ENCODE data around the gene MRPL18. TPM values are rescaled to one million over a fixed set of nuclear protein-coding genes. Genes with fewer than 3 reads are reported as not detected.
"Not testable (repeated sequence)": the region's sequence is repeated elsewhere in the genome, so short reads cannot be mapped to it uniquely, and the experiment has no call there.

MRPL18 gene
- total RNA-seq: 28.8 TPM

GRCh38 chr6:159790149-159790955 lies at the start of gene MRPL18:
MRPL18 (plus strand) TSS chr6:159790467; CDS start chr6:159790588, 121 bp downstream.
- ATAC-seq: peak; percentile 84
- peak; percentile 93 for DNase-seq (ENCODE audit: low spot score)

GRCh38 chr6:159742165-159742564 lies 48.1 kb upstream of the MRPL18 start:
- no peak for ATAC-seq
- DNase-seq (ENCODE audit: low spot score): no peak

DNA sequence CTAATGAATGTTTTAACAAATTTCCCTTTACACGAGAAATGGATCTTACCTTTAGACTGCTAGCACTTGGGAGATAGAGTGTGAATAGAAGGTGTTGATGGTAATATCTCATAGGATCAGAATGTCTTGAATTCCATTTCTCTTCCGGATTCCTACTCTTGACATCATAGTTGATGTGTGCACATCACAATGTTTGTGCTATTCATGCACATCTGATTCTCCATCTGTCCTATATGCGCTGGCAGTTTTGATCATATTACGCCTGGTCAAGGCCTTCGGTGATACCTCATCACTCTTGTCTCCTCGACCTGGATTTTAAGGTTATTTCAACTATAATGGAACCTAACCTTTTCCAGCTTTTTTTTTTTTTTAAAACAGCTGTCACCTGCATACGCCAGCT lies 45.2 kb upstream of the MRPL18 start:
- no peak for ATAC-seq
- no peak for DNase-seq (ENCODE audit: low spot score)

GRCh38 chr6:159746759-159747158 lies 43.5 kb upstream of the MRPL18 start:
- DNase-seq (ENCODE audit: low spot score) (no peak), ATAC-seq (no peak)

- not testable (repeated sequence) for DNase-seq (ENCODE audit: low spot score)
- ATAC-seq: peak; percentile 42
Measured at GRCh38 chr6:159748127-159748526, 42.1 kb upstream of the MRPL18 start.

DNA sequence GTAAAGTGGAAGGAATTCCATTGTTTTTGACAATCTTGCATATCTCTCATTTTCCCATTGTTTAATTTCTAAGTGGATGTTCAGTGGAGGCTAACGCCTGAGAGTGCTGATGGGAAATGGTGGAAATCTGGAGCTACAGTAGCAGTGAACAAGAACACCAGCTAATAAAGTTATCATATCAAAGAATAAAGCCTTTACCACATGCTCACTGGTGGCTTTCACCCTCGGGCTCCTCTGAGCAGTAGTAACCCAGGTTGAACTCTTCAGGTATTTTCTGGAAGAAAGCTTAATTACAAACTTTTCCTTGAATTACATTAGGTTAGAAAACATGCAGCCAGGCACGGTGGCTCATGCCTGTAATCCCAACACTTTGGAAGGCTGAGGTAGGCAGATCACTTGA lies 38.8 kb upstream of the MRPL18 start:
- no peak for ATAC-seq
- DNase-seq (ENCODE audit: low spot score): no peak

GRCh38 chr6:159753081-159753872 lies 37.0 kb upstream of the MRPL18 start:
- no peak for ATAC-seq
- DNase-seq (ENCODE audit: low spot score): no peak

- no peak for ATAC-seq
- no peak for DNase-seq (ENCODE audit: low spot score)
Measured at GRCh38 chr6:159754401-159754800, 35.9 kb upstream of the MRPL18 start.

DNA sequence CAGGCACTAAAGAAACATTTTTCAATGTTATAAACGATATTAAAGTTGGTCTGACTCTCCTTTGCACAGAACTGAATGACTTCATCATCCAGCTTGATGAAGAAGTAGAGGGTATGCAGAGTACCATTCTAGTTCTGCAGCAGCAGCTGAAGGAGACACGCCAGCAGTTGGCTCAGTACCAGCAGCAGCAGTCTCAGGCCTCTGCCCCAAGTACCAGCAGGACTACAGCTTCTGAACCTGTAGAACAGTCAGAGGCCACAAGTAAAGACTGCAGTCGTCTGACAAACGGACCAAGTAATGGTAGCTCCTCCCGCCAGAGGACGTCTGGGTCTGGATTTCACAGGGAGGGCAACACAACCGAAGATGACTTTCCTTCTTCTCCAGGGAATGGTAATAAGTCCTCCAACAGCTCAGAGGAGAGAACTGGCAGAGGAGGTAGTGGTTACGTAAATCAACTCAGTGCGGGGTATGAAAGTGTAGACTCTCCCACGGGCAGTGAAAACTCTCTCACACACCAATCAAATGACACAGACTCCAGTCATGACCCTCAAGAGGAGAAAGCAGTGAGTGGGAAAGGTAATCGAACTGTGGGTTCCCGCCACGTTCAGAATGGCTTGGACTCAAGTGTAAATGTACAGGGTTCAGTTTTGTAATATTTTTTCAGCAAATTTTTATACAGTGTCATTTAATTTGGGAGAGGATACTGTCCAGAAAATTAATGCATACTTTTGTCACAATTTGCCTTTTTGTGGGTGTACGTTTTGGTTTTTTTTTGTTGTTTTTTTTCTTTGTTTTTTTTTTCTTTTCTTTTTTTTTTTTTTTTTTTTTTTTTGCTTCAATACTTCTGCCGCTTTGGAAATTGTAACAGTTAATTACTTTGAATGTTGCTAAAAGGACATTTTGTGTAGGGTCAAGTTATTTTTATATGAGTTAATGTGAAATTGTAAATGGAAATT lies 35.0 kb upstream of the MRPL18 start:
- DNase-seq (ENCODE audit: low spot score): no peak
- ATAC-seq: no peak

GRCh38 chr6:159756508-159756907 lies 33.8 kb upstream of the MRPL18 start:
- ATAC-seq (no peak), DNase-seq (ENCODE audit: low spot score) (no peak)

- ATAC-seq: no peak
- DNase-seq (ENCODE audit: low spot score): no peak
Measured at GRCh38 chr6:159758031-159759001, 32.0 kb upstream of the MRPL18 start.

- DNase-seq (ENCODE audit: low spot score): no peak
Measured at GRCh38 chr6:159759645-159760044, 30.6 kb upstream of the MRPL18 start.

GRCh38 chr6:159760602-159761057 lies 29.6 kb upstream of the MRPL18 start:
- DNase-seq (ENCODE audit: low spot score) (no peak), ATAC-seq (no peak)

More at GRCh38 chr6:159759645-159760044, 30.6 kb upstream of the MRPL18 start:
- no peak for ATAC-seq

GRCh38 chr6:159761129-159761872 lies 29.0 kb upstream of the MRPL18 start:
- DNase-seq (ENCODE audit: low spot score) (peak; percentile 52), ATAC-seq (no peak)

DNA sequence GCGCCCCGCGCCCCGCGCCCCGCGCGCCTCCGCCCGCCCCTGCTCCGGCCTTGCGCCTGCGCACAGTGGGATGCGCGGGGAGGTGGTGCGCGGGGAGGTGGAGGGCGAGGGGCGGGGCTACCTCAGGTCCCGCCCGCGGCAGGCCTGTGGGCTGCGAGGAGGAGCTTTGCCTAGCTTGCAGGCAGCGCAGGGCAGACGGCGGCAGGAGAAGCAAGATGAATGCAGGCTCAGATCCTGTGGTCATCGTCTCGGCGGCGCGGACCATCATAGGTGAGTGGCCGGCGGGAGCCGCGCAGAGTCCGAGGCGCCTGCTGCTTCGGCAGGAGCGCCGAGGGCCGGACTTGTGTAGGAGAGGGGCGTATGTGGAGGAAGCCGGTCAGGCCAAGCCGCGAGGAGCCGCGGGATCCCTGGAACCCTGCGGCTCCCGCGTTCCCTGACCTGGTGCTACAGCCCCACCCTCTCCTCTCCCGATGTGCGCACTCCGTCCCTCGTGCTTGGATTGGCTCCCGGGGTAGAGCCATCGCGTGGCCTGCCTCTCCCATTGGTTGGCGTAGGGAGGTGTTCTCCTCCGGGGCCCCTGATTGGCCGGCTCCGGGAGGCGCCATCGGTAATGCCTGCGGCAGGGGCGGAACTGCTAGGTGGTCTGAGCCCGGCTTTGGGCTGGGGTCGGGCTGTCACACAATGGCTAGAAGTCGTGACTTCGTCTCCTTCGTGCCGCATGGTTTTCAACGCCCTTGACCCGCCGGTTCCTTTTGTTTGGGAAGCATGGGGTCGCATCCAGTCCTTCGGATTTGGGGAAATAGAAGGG lies 28.2 kb upstream of the MRPL18 start, which contains the start of gene ACAT2:
ACAT2 (plus strand) TSS at position 173 of the 808 bp plus-strand sequence; CDS start at position 216, 43 bp downstream.
- ATAC-seq (peak; percentile 93), DNase-seq (ENCODE audit: low spot score) (peak; percentile 96)

DNA sequence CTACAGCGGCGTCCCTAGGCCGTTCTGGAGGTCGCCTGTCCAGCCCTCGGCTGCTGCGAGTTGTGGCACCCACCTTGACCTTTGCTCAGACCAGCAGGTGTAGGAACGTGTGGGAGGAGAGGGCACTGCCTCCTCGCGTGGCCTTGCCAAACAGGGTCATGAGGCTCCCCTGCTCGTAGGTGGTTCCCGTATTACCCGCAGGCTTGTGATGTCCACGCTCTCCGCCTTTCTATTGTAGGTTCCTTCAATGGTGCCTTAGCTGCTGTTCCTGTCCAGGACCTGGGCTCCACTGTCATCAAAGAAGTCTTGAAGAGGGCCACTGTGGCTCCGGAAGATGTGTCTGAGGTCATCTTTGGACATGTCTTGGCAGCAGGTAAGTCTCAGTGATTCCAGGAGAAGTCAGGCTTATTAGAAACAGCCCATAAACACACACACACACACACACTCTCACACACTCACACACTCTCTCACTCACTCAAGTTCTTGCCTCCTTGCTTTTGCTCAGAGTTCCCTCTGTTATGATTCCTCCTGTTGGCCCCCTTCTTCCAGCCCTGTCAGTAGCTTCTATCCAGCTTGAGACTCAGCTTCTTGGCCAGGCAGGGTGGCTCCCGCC lies 27.5 kb upstream of the MRPL18 start:
- DNase-seq (ENCODE audit: low spot score): peak; percentile 77
- peak; percentile 62 for ATAC-seq

DNA sequence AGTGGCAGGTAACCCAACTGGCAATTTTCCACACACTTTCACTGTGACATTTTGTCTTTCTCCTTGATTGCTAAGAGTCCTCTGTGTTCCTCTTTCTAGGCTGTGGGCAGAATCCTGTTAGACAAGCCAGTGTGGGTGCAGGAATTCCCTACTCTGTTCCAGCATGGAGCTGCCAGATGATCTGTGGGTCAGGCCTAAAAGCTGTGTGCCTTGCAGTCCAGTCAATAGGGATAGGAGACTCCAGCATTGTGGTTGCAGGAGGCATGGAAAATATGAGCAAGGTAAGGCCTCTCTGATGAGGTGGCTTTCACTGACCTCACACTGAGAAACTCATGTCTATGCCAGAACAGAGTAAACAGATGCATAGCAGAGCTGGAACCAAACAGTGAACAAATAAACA lies 23.4 kb upstream of the MRPL18 start:
- DNase-seq (ENCODE audit: low spot score) (no peak), ATAC-seq (no peak)
